CD4-positive, alpha-beta T cell treated with Interleukin-17A for 1 hour (primary cell): ENCODE measurements around the gene PSMA5.

ENCODE experiments used
- DNase-seq: peaks from one replicate; pipeline ENCODE4 v3.0.0-alpha.2; 2020

The PSMA5 gene

GRCh38 chr1:109361649-109362048 lies 64.6 kb downstream of the PSMA5 start:
- DNase-seq: no peak

- DNase-seq: no peak
These were observed 65.2 kb downstream of the PSMA5 start for GRCh38 chr1:109361069-109361468.

GRCh38 chr1:109357616-109358015 lies 68.6 kb downstream of the PSMA5 start:
- no peak for DNase-seq

- DNase-seq: no peak
These were observed 69.3 kb downstream of the PSMA5 start for GRCh38 chr1:109356915-109357314.

GRCh38 chr1:109356505-109356904 lies 69.7 kb downstream of the PSMA5 start:
- DNase-seq: no peak

- no peak for DNase-seq
These were observed 71.3 kb downstream of the PSMA5 start for GRCh38 chr1:109354929-109355328.

- no peak for DNase-seq
These were observed 74.8 kb downstream of the PSMA5 start for GRCh38 chr1:109351457-109351856.

GRCh38 chr1:109350655-109351054 lies 75.6 kb downstream of the PSMA5 start:
- DNase-seq: no peak

- DNase-seq: no peak
These were observed 76.1 kb downstream of the PSMA5 start for GRCh38 chr1:109350182-109350581.
